GM18907 (cell line): ENCODE results near the gene STAP1.
"Not testable (repeated sequence)": the region's sequence is repeated elsewhere in the genome, so short reads cannot be mapped to it uniquely, and the experiment has no call there.

Experiments
- ATAC-seq: cut with Tn5 transposase; IDR thresholded peaks from one replicate; pipeline ENCODE4 v1.9.1; 2021; ENCODE audit warnings: mild to moderate bottlenecking, moderate library complexity; ENCODE audit not compliant: unreplicated experiment

STAP1 gene

GRCh38 chr4:67615119-67615518 lies 56.6 kb downstream of the STAP1 start:
- ATAC-seq = no peak

- no peak for ATAC-seq
Observed at GRCh38 chr4:67616478-67616877, 58.0 kb downstream of the STAP1 start.

GRCh38 chr4:67624939-67625338 lies 66.4 kb downstream of the STAP1 start:
- no peak for ATAC-seq

GRCh38 chr4:67632492-67632891 lies 74.0 kb downstream of the STAP1 start:
- ATAC-seq = no peak

GRCh38 chr4:67634741-67635140 lies 76.2 kb downstream of the STAP1 start:
- ATAC-seq = no peak

GRCh38 chr4:67635331-67635730 lies 76.8 kb downstream of the STAP1 start:
- no peak for ATAC-seq

GRCh38 chr4:67636978-67637377 lies 78.5 kb downstream of the STAP1 start:
- ATAC-seq = not testable (repeated sequence)

GRCh38 chr4:67638136-67638535 lies 79.6 kb downstream of the STAP1 start:
- no peak for ATAC-seq

GRCh38 chr4:67651536-67651935 lies 93.0 kb downstream of the STAP1 start:
- no peak for ATAC-seq
